ENCODE data around the gene SLC22A15. TPM values are rescaled to one million over a fixed set of nuclear protein-coding genes. Genes with fewer than 3 reads are reported as not detected.

Gene SLC22A15
- total RNA-seq, 1 experiment from 2014 or later = not detected

DNA sequence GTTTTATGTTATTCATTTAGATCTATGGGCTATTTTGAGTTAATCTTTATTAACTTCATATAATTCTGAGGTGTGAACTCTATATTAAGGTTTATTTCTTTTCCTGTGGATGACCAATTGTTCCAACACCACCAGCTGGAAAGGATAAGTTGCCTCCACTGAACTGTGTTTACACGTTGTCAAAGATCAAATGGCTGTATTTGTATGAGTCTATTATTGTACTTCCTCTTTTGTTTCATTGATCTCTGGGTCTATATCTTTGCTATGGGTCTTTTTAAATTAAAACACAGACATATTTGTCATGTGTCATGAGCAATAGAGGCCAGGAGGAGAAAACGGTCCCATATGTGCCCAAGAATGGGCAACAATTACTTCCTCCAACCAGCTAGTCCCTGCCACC, 129.7 kb downstream of the SLC22A15 start:
- no peak for DNase-seq
- Histone ChIP-seq H3K9me2 (replicated peaks; ENCODE audit: insufficient read depth, low read length) (no peaks in the 10 kb centered on the region), H2AFZ (ENCODE audit: low read length) (no peak overlapping the region), H3K4me1 (ENCODE audit: low read length) (peaks cover 2% of the 10 kb centered on the region), H4K20me1 (ENCODE audit: insufficient read depth, low read depth, low read length) (no peaks in the 10 kb centered on the region), H3K4me2 (ENCODE audit: low read depth, low read length, poor library complexity, severe bottlenecking) (no peak overlapping the region), H3K27ac (ENCODE audit: low read length) (no peak overlapping the region), H3K36me3 (ENCODE audit: insufficient read depth, low read length) (no peaks in the 10 kb centered on the region), H3K4me3 (ENCODE audit: low read length) (no peak overlapping the region), H3K27me3 (ENCODE audit: low read length) (no peaks in the 10 kb centered on the region), H3K9ac (ENCODE audit: low read length) (no peak overlapping the region), H3K79me2 (ENCODE audit: low read length) (no peaks in the 10 kb centered on the region), H3K9me3 (ENCODE audit: low read length) (no peaks in the 10 kb centered on the region)

DNA sequence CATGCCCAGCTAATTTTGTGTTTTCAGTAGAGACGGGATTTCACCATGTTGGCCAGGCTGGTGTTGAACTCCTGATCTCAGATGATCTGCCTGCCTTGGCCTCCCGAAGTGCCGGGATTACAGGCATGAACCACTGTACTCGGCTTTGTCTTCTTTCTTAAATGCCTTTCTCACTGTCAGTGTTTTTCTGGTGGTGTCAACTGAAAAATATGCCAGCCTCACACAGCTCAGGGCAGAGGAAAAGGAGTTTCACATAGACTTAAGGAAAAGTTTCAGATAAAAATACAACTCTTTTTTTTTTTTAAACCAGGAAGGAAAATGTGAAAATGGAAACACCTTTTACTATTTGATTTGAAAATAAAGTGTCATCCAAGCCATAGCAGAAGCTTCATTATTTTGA, 130.3 kb downstream of the SLC22A15 start:
- Histone ChIP-seq H2AFZ (ENCODE audit: low read length) (no peak overlapping the region), H4K20me1 (ENCODE audit: insufficient read depth, low read depth, low read length) (no peaks in the 10 kb centered on the region), H3K9ac (ENCODE audit: low read length) (no peak overlapping the region)

DNA sequence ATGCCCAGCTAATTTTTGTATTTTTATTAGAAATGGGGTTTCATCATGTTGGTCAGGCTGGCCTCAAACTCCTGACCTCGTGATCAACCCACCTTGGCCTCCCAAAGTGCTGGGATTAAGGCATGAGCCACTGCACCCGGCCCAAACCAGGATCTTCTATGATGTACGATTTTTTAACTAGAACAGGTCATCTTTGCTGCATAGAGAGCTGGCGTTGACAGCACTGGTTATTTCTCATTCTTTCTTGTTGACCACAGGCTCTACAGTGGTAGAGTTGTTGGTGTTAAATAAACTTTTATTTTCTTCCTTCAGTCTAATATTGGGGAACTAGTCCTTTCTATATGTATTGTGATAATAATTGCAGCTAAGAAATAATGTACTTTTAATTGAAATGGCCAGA, 131.1 kb downstream of the SLC22A15 start:
- no peak overlapping the region for H3K4me3 ChIP-seq (ENCODE audit: low read length)
- no peak overlapping the region for H3K9ac ChIP-seq (ENCODE audit: low read length)
- H3K9me2 ChIP-seq (replicated peaks; ENCODE audit: insufficient read depth, low read length) = no peaks in the 10 kb centered on the region
- peaks cover 14% of the 10 kb centered on the region for H3K4me1 ChIP-seq (ENCODE audit: low read length)
- no peaks in the 10 kb centered on the region for H3K27me3 ChIP-seq (ENCODE audit: low read length)
- no peak overlapping the region for H2AFZ ChIP-seq (ENCODE audit: low read length)
- DNase-seq = no peak
- no peak overlapping the region for H3K27ac ChIP-seq (ENCODE audit: low read length)
- no peak overlapping the region for H3K4me2 ChIP-seq (ENCODE audit: low read depth, low read length, poor library complexity, severe bottlenecking)
- H3K79me2 ChIP-seq (ENCODE audit: low read length) = no peaks in the 10 kb centered on the region
- no peaks in the 10 kb centered on the region for H3K9me3 ChIP-seq (ENCODE audit: low read length)
- no peaks in the 10 kb centered on the region for H3K36me3 ChIP-seq (ENCODE audit: insufficient read depth, low read length)
- H4K20me1 ChIP-seq (ENCODE audit: insufficient read depth, low read depth, low read length) = no peaks in the 10 kb centered on the region

More for the DNA sequence above, 130.3 kb downstream of the SLC22A15 start:
- Histone ChIP-seq H3K4me3 (ENCODE audit: low read length) (no peak overlapping the region), H3K36me3 (ENCODE audit: insufficient read depth, low read length) (no peaks in the 10 kb centered on the region), H3K27ac (ENCODE audit: low read length) (no peak overlapping the region), H3K9me3 (ENCODE audit: low read length) (no peaks in the 10 kb centered on the region), H3K4me2 (ENCODE audit: low read depth, low read length, poor library complexity, severe bottlenecking) (no peak overlapping the region), H3K4me1 (ENCODE audit: low read length) (peaks cover 9% of the 10 kb centered on the region), H3K79me2 (ENCODE audit: low read length) (no peaks in the 10 kb centered on the region), H3K9me2 (replicated peaks; ENCODE audit: insufficient read depth, low read length) (no peaks in the 10 kb centered on the region), H3K27me3 (ENCODE audit: low read length) (no peaks in the 10 kb centered on the region)
- no peak for DNase-seq

DNA sequence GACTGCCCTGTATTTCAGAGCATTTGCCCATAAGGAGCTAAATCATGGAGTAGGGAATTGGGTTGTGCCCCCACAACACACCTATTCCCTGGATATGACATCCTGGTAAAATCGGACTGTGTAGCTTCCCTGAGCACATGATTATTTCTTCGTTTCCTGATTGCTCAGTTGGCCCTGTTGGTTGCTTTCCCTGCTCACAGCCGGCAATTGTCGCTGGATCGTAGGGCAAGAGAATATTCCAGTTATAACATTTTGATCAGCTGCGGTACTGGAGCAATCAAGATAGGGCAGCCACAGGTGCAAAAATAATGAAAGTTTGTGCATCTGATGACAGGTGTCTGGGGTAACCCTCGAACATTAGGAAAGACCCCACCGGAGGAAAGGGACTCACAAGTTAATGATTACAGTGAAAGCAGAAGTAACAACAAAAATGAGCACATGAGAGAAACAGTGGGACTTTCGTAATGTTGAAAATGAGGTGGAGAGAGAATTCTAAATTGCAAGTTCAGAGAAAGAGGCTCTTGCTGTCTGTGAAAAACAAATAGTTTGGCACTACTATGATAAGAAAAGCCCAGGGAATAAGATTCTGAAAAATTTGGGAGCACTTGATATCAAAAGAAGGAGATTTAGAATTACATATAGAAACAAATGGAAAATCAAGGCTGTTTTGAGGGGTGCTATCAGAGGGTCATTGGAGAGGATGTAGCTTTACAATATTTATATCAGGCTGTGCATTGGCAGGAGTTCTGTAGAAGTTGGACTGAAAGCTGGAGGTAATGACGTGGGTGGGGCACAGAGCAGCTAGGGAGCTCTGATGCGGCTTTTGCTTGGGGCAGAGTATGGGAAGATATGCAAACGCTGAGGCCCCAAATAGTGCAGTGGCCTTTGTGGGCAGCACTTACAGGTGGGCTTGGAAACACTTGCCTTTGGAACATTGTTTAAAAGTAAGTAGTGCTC, 134.5 kb downstream of the SLC22A15 start, which contains the start of gene MAB21L3:
Gene MAB21L3, plus strand, starts transcription at position 833 of the 957 bp plus-strand sequence. CDS start 1,217 bp downstream, outside the sequence.
- Histone ChIP-seq H3K4me2 (ENCODE audit: low read depth, low read length, poor library complexity, severe bottlenecking) (no peak within 1 kb of the TSS), H3K9me3 (ENCODE audit: low read length) (no peaks in the 10 kb centered on the region), H3K9ac (ENCODE audit: low read length) (no peak within 1 kb of the TSS), H3K9me2 (replicated peaks; ENCODE audit: insufficient read depth, low read length) (no peaks in the 10 kb centered on the region), H2AFZ (ENCODE audit: low read length) (no peak within 1 kb of the TSS), H3K27ac (ENCODE audit: low read length) (no peak within 1 kb of the TSS), H3K4me3 (ENCODE audit: low read length) (no peak within 1 kb of the TSS), H4K20me1 (ENCODE audit: insufficient read depth, low read depth, low read length) (no peaks in the 10 kb centered on the region), H3K79me2 (ENCODE audit: low read length) (no peaks in the 10 kb centered on the region), H3K27me3 (ENCODE audit: low read length) (no peaks in the 10 kb centered on the region), H3K4me1 (ENCODE audit: low read length) (peaks cover 14% of the 10 kb centered on the region), H3K36me3 (ENCODE audit: insufficient read depth, low read length) (no peaks in the 10 kb centered on the region)
- DNase-seq = no peak

DNA sequence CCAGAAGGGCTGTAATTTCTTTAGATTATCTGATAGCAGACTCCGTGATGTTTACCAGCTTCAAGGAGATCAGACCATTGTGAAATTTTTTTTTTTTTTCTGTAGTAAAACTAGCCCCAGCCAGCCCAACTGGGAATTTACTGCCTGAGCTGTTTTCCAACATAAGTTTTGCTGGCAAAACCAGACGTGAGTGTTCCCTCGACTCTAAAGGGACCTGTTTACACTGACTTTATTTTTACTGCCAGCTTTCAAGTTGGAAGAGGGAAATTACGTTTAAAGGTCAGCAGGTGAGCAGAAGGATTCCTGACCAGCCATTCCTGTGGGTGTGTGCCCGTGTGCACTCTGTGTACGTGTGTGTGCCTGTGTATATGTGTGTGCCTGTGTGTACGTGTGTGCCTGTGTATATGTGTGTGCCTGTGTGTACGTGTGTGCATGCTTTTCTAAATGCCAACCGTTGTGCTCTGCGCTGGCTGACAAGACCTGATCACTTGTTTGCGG, 135.3 kb downstream of the SLC22A15 start:
- H3K79me2 ChIP-seq (ENCODE audit: low read length) = no peaks in the 10 kb centered on the region
- H3K4me3 ChIP-seq (ENCODE audit: low read length) = no peak overlapping the region
- no peaks in the 10 kb centered on the region for H3K9me3 ChIP-seq (ENCODE audit: low read length)
- H4K20me1 ChIP-seq (ENCODE audit: insufficient read depth, low read depth, low read length) = no peaks in the 10 kb centered on the region
- H3K4me2 ChIP-seq (ENCODE audit: low read depth, low read length, poor library complexity, severe bottlenecking) = no peak overlapping the region
- no peak overlapping the region for H3K9ac ChIP-seq (ENCODE audit: low read length)
- no peak overlapping the region for H3K27ac ChIP-seq (ENCODE audit: low read length)
- H3K27me3 ChIP-seq (ENCODE audit: low read length) = no peaks in the 10 kb centered on the region
- H2AFZ ChIP-seq (ENCODE audit: low read length) = no peak overlapping the region
- no peaks in the 10 kb centered on the region for H3K36me3 ChIP-seq (ENCODE audit: insufficient read depth, low read length)
- DNase-seq = no peak
- peaks cover 14% of the 10 kb centered on the region for H3K4me1 ChIP-seq (ENCODE audit: low read length)
- H3K9me2 ChIP-seq (replicated peaks; ENCODE audit: insufficient read depth, low read length) = no peaks in the 10 kb centered on the region

DNA sequence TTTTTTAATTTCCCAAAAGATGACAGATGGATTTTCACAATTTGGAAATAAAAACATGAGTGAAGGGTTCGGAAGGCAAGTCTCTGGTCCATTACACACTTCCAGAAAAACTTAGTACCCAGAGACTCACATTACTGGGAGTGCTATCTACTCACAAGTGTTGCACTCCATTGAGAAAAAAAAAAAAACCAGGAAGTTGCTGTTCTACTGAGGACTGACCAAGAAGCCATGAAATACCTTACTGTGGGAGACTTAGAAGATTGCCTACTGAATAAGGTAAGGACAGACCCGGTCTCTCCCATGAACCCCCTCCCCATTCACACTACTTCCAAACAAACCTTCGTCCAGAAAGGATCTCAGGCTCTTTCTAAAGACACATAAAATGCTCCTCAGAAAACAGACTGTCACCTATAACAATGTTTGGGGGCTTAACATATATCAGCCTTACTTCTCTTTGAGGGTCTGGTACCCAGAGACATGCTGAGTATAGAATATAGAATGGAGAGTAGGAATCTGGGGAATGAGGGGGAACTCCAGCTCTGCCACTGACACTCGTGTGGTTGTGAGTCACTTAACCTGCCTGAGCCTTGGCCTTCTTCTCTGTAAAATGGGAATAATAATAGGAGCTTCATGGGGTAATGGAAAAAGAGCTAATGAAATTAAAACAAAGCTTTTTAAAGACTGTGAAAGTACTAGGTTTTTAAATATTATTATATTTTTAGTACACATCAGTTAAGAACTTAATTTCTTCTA, 136.3 kb downstream of the SLC22A15 start:
- no peak overlapping the region for H3K4me3 ChIP-seq (ENCODE audit: low read length)
- no peak overlapping the region for H3K27ac ChIP-seq (ENCODE audit: low read length)
- no peaks in the 10 kb centered on the region for H3K9me2 ChIP-seq (replicated peaks; ENCODE audit: insufficient read depth, low read length)
- no peaks in the 10 kb centered on the region for H3K36me3 ChIP-seq (ENCODE audit: insufficient read depth, low read length)
- no peak overlapping the region for H2AFZ ChIP-seq (ENCODE audit: low read length)
- H3K9ac ChIP-seq (ENCODE audit: low read length) = no peak overlapping the region
- H3K4me1 ChIP-seq (ENCODE audit: low read length) = peaks cover 14% of the 10 kb centered on the region
- H4K20me1 ChIP-seq (ENCODE audit: insufficient read depth, low read depth, low read length) = no peaks in the 10 kb centered on the region
- H3K79me2 ChIP-seq (ENCODE audit: low read length) = no peaks in the 10 kb centered on the region
- no peaks in the 10 kb centered on the region for H3K9me3 ChIP-seq (ENCODE audit: low read length)
- no peak overlapping the region for H3K4me2 ChIP-seq (ENCODE audit: low read depth, low read length, poor library complexity, severe bottlenecking)
- H3K27me3 ChIP-seq (ENCODE audit: low read length) = no peaks in the 10 kb centered on the region
- no peak for DNase-seq

DNA sequence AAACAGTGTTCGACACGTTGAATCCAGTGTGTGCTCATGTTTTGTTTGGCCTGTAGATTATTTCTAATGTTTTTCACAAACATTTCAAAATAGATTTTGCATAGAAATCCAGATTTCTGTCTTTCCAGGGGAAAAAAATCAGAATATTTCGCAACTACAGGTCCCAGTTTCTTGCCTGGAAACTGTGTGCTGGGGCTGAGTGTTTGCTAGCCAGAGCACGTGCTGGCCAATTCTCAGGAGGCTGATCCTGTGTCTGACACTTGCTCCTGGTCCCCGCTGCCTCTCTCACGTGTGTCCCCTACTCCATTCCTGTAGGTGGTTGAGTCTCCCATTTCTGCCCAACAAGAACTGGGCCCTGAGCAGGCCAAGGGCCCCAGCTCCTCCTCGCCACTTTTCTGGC, 137.3 kb downstream of the SLC22A15 start:
- Histone ChIP-seq H3K36me3 (ENCODE audit: insufficient read depth, low read length) (no peaks in the 10 kb centered on the region), H3K79me2 (ENCODE audit: low read length) (no peaks in the 10 kb centered on the region), H3K27me3 (ENCODE audit: low read length) (no peaks in the 10 kb centered on the region), H3K4me1 (ENCODE audit: low read length) (peaks cover 14% of the 10 kb centered on the region), H3K9me2 (replicated peaks; ENCODE audit: insufficient read depth, low read length) (no peaks in the 10 kb centered on the region), H3K4me3 (ENCODE audit: low read length) (no peak overlapping the region), H3K9me3 (ENCODE audit: low read length) (no peaks in the 10 kb centered on the region), H2AFZ (ENCODE audit: low read length) (no peak overlapping the region), H4K20me1 (ENCODE audit: insufficient read depth, low read depth, low read length) (no peaks in the 10 kb centered on the region), H3K27ac (ENCODE audit: low read length) (no peak overlapping the region), H3K4me2 (ENCODE audit: low read depth, low read length, poor library complexity, severe bottlenecking) (no peak overlapping the region), H3K9ac (ENCODE audit: low read length) (no peak overlapping the region)
- DNase-seq = no peak

Data from Karpas-422 (cell line).